ENCODE results near the gene TMEM187. TPM values are rescaled to one million over a fixed set of nuclear protein-coding genes. Genes with fewer than 3 reads are reported as not detected.

Gene TMEM187
- total RNA-seq, 1 donor from 2014 or later: 14.4 TPM

GRCh38 chrX:154026136-154027021 lies 53.8 kb downstream of the TMEM187 start:
- no peak for TF ChIP-seq CTCF (conservative IDR thresholded peaks at IDR 0.05)
- no peaks in the 10 kb centered on the region for H3K9me3 Mint-ChIP-seq
- H3K27ac Mint-ChIP-seq: peak overlapping the region; percentile 15
- no peak for DNase-seq (ENCODE audit: extremely low spot score, unreplicated experiment)
- no peak overlapping the region for H3K4me3 Mint-ChIP-seq
- H3K36me3 Mint-ChIP-seq: no peaks in the 10 kb centered on the region
- no peaks in the 10 kb centered on the region for H3K27me3 Mint-ChIP-seq
- peaks cover 20% of the 10 kb centered on the region for H3K4me1 Mint-ChIP-seq (ENCODE audit: unreplicated experiment)

GRCh38 chrX:154027022-154027402 lies 54.5 kb downstream of the TMEM187 start:
- Mint-ChIP-seq H3K27me3 (no peaks in the 10 kb centered on the region), H3K27ac (no peak overlapping the region), H3K4me1 (ENCODE audit: unreplicated experiment) (peaks cover 20% of the 10 kb centered on the region), H3K36me3 (no peaks in the 10 kb centered on the region), H3K4me3 (no peak overlapping the region), H3K9me3 (no peaks in the 10 kb centered on the region)
- DNase-seq (ENCODE audit: extremely low spot score, unreplicated experiment): no peak
- TF ChIP-seq CTCF (conservative IDR thresholded peaks at IDR 0.05): no peak

- Mint-ChIP-seq H3K4me3 (no peak overlapping the region), H3K27me3 (no peaks in the 10 kb centered on the region), H3K9me3 (no peaks in the 10 kb centered on the region), H3K4me1 (ENCODE audit: unreplicated experiment) (peaks cover 15% of the 10 kb centered on the region), H3K36me3 (no peaks in the 10 kb centered on the region), H3K27ac (no peak overlapping the region)
- DNase-seq (ENCODE audit: extremely low spot score, unreplicated experiment): no peak
- no peak for TF ChIP-seq CTCF (conservative IDR thresholded peaks at IDR 0.05)
Measured at GRCh38 chrX:154027986-154028385, 55.4 kb downstream of the TMEM187 start.

DNA sequence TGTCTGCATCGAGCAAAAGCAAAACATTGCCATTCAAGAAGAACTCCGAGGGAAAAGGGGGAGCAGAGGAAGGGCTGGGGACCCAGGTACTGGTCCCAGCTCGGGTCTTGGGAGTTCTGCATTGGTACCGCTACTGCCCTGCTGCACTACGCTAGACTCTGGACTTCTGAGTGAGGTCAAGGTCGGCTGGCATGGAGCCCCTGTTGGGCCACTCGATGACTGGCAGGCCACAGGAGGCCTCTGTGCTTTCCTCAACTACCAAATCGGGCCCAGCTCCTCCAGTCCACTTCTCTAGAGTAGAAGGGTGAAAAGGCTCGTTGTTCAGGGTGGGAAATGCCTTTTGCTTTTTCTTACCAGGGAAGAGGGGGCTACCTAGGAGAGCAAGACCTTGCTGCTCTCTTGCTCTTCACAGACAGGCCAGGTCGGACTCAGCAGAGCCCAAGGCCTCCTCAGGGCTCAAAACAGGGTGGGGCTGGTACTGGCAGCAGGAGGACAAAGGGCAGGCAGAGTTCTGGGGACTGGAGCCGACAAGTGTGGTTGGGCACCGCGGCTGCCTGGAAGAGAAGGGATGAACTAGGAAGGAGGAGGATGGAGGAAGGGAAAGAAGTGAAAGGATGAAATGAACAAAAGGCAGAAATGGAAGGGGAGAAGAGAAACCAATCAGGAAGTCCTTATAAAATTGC lies 56.1 kb downstream of the TMEM187 start:
- H3K4me1 Mint-ChIP-seq (ENCODE audit: unreplicated experiment): peaks cover 11% of the 10 kb centered on the region
- TF ChIP-seq CTCF (conservative IDR thresholded peaks at IDR 0.05): no peak
- no peak for DNase-seq (ENCODE audit: extremely low spot score, unreplicated experiment)
- no peak overlapping the region for H3K27ac Mint-ChIP-seq
- H3K27me3 Mint-ChIP-seq: no peaks in the 10 kb centered on the region
- H3K9me3 Mint-ChIP-seq: no peaks in the 10 kb centered on the region
- H3K4me3 Mint-ChIP-seq: no peak overlapping the region
- H3K36me3 Mint-ChIP-seq: no peaks in the 10 kb centered on the region

GRCh38 chrX:154029439-154029838 lies 56.9 kb downstream of the TMEM187 start:
- H3K4me1 Mint-ChIP-seq (ENCODE audit: unreplicated experiment): peaks cover 7% of the 10 kb centered on the region
- no peak overlapping the region for H3K27ac Mint-ChIP-seq
- H3K4me3 Mint-ChIP-seq: no peak overlapping the region
- no peaks in the 10 kb centered on the region for H3K9me3 Mint-ChIP-seq
- no peak for DNase-seq (ENCODE audit: extremely low spot score, unreplicated experiment)
- no peak for TF ChIP-seq CTCF (conservative IDR thresholded peaks at IDR 0.05)
- no peaks in the 10 kb centered on the region for H3K27me3 Mint-ChIP-seq
- H3K36me3 Mint-ChIP-seq: no peaks in the 10 kb centered on the region
